GM19099 (cell line): ENCODE results near the gene RGS9BP.

Experiments
- POLR2A ChIP-seq: IDR thresholded peaks from 3 replicates; pipeline ENCODE4 v1.6.1; 2011; ENCODE audit warnings: low read depth; ENCODE audit not compliant: insufficient read length; ENCODE audit errors: extremely low read depth

RGS9BP gene

GRCh38 chr19:32661318-32661717 is 14.3 kb upstream of the RGS9BP start:
- no peak for TF ChIP-seq POLR2A

- no peak for TF ChIP-seq POLR2A
Measured at GRCh38 chr19:32662186-32662585, 13.5 kb upstream of the RGS9BP start.

DNA sequence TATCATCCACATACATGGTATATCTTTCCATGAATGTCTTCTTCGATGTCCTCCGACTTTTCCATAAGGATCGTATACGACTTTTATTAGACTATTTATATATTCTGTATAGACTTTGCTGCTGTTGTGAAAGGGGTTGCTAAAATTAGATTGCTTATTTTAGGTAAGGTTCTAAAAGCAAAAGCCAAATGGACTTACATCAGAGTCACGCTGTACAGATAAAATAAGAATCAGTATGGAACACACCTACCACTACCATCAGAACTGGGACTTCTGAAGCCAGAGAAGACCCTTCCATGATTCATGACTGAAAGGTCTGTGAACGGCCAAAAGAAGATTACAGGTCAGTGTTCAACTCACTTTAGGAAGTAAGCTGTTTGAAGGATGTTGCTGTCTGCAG is 9.6 kb upstream of the RGS9BP start:
- TF ChIP-seq POLR2A = no peak

DNA sequence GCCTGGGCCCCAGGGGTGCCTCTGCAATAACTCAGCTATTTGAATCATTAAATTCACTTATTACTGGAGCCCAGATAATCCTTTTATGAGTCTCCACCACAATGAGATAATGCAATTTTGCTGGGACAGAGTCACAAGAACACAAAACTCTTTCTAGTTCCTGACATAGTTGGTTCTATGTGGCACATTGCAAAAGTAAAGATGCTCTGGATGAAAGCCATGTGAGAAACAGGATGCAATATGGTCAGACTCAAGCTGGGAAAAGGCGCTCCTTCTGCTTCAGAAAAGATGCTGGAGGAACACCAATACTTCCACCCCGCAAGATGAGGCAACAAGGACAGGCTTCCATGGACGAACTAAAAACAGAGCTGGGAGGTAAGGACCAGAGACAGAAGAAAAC is 6.3 kb upstream of the RGS9BP start:
- no peak for TF ChIP-seq POLR2A

GRCh38 chr19:32671883-32672593 is 3.6 kb upstream of the RGS9BP start:
- TF ChIP-seq POLR2A = no peak

- TF ChIP-seq POLR2A = no peak
Measured at GRCh38 chr19:32672841-32673240, 2.8 kb upstream of the RGS9BP start.

DNA sequence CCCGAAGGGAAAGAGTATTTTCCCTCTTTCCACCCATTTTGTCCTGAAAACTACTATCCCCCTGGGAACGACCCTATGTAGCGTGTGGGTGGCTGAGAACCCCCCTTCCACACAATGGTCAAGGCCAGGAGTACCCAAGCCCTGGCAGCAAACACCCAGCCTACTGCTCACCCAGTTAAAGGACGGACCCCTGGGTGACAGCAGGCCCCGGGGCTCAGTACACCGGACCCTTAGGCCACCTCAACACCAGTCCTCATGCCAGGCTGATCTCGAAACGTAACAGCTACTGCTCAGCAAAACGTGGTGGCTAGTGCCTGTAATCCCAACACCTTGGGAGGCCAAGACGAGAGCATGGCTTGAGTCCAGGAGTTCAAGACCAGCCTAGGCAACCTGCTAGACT is 2.1 kb upstream of the RGS9BP start:
- no peak for TF ChIP-seq POLR2A

GRCh38 chr19:32674153-32674930 is 1.3 kb upstream of the RGS9BP start:
- TF ChIP-seq POLR2A = no peak

DNA sequence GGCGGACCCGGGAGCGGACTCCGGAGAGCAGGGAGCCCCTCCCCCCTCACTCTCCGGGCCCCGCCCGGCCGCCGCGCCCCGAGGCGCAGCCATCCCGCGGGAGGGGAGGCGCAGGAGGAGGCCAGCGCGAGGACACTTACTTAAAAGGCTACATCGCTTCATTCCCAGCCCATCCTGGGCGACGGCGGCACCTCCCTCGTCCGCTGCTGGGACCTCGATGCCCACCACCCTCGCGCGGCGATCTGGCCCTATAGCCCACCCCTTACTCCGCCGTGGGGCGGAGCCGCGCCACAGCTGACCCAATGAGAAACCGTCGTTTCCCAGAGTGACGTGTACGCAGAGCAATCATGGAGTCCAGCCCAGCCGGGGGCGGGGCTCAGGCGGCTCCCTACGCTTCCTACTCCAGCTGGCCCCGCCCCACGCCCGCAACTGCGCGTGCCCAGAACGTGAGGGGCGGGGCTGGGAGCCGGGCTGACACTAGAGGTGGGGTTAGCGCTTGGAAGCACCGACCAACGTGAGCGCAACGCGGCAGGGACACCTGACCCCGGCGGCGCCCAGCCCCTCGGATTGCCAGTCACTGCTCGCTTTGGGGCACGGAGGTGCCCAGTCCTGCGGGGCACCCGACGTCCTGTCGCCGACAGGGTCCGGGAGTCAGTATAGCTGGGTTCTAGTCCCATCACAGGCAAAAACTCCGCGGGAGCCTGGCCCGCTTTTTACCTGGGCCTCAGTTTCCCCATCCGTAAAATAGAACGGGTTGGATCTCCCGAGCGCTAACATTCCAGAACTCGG is 523 bp upstream of the RGS9BP start, which contains the start of gene ANKRD27:
Gene ANKRD27, minus strand, starts transcription at position 250 of the 789 bp plus-strand sequence. CDS start 16,165 bp downstream, outside the sequence.
- peak; percentile 72 for TF ChIP-seq POLR2A

DNA sequence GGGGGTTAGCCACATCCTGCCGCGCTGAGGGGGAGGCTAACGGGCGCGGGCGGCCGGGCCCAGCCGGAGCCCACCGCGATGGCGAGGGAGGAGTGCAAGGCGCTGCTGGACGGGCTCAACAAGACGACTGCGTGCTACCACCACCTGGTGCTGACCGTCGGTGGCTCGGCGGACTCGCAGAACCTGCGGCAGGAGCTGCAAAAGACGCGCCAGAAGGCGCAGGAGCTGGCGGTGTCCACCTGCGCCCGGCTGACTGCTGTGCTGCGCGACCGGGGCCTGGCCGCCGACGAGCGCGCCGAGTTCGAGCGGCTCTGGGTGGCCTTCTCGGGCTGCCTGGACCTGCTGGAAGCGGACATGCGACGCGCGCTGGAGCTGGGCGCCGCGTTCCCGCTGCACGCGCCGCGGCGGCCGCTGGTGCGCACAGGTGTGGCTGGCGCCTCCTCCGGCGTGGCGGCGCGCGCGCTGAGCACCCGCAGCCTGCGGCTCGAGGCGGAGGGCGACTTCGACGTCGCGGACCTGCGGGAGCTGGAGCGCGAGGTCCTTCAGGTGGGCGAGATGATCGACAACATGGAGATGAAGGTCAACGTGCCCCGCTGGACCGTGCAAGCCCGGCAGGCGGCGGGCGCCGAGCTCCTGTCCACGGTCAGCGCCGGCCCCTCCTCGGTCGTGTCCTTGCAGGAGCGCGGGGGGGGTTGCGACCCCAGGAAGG is 692 bp downstream of the RGS9BP start:
- TF ChIP-seq POLR2A = no peak

DNA sequence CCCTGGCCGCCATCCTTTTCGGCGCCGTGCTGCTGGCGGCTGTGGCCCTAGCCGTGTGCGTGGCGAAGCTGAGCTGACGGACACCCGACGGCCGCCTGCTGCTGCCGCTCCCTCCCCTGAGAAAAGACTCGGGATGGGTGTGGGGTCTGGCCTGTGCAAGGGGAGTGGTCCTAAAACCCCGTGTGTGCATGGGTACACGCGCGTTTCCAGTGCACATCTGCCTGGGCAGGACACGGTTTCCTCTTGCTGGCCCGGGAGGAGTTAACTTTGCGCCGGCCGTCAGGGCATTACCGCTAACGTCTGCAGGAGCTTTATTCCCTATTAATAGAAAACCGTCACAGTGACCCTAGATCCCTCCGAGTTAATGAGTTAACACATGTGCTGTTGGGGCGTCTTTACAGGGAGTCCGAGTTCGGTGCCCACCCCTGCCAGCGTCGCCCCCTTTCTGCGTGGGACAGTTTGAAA is 1.3 kb downstream of the RGS9BP start:
- no peak for TF ChIP-seq POLR2A

GRCh38 chr19:32677657-32678056 is 2.0 kb downstream of the RGS9BP start:
- no peak for TF ChIP-seq POLR2A

DNA sequence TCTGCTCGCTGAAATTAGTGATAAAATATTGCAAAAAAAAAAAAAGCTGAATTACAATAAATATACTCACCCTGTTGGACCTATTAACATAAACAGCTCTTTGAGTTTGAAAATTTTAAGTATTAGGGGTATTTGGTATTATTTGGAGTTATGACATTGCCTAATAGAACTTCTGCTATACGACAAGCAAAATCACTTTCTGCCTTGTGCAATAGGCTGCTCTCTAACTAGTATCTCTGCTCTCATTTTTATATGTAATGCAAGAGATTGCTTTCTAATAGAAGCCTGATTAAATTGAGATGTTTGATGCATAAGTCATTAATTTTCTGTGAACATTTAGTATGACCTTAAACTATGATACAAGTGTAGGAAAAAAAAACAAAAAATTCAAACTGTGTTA is 5.3 kb downstream of the RGS9BP start:
- no peak for TF ChIP-seq POLR2A

DNA sequence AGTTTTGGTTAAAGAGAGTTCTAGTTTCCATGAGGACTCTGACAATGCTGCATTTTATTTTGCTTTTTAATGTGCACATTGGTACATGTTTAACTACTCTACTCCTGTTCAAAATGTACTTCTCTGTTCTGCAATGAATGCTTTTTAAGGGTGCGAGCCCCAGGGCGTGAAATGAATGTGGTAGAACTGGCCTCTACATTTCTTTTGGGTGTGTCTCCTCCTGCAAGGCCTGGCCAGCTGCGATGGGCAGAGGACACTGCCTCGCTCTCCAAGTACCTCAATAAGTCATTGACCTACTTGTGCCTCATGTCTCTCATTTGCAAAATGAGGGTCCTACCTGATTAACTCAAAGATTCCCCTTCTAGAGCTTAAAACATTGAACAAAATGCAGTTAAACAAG is 6.7 kb downstream of the RGS9BP start:
- no peak for TF ChIP-seq POLR2A
